K562 (cell line): Measurements from ENCODE around the gene PFDN2. TPM values are rescaled to one million over a fixed set of nuclear protein-coding genes. Genes with fewer than 3 reads are reported as not detected.

ENCODE experiments used
- ATAC-seq: fragments of 200-7000 bp; cut with Tn5 transposase; 3 replicates; pipeline ENCODE4 v1.9.1; 2020; ENCODE audit warnings: moderate library complexity
- BruUV-seq: library from RNA; stranded (reverse); fragments of 400-500 nt; replicated peaks from 2 replicates; lab custom pipeline; 2021; lab: Mats Ljungman, UMichigan
- CTCF ChIA-PET: fragments of 300-600 bp; formaldehyde crosslinking; extraction: SDS; loops from one replicate; lab custom pipeline; 2021; ENCODE audit warnings: low intra/inter-chr PET ratio; lab: Yijun Ruan, JAX
- POLR2A ChIA-PET: fragments of 300-600, 350-650 bp; sonication (Branson Sonifier 250); formaldehyde crosslinking; extraction: SDS; loops from one replicate; lab custom pipeline; 2021; ENCODE audit warnings: antibody characterized with exemption, inconsistent platforms; lab: Yijun Ruan, JAX
- DNase-seq, 4 experiments: peaks; one replicate each; pipeline versions ENCODE4 v3.0.0 to v3.0.0-alpha.2; 2011 to 2018; ENCODE audit warnings: low spot score in 3 of 4, mixed read lengths in 3 of 4; ENCODE audit errors: extremely low read depth in 1 of 4
- FAIRE-seq: peaks from 2 replicates; lab custom pipeline; 2011; peaks lifted over from hg19 to GRCh38; lab: Jason Lieb, UNC
- H2AFZ ChIP-seq: 2 replicates; pipeline ENCODE4 v1.6.0; 2011; ENCODE audit warnings: low read depth, low read length, control low read depth, inconsistent platforms
- H3K27ac ChIP-seq: fragments of 200-600 bp; 3 replicates; pipeline ENCODE4 v1.8.0; 2011; ENCODE audit warnings: low read depth, mild to moderate bottlenecking, control low read depth, inconsistent platforms, low read length, moderate library complexity, mixed read lengths; ENCODE audit errors: extremely low read depth
- H3K27me3 ChIP-seq, 2 experiments: fragments of 300-600 bp in 1 of 2; 2 replicates in 1 of 2; 3 replicates in 1 of 2; pipeline versions ENCODE4 v1.6.0 to v1.8.0; 2011; ENCODE audit warnings: inconsistent platforms in 2 of 2, low read length in 2 of 2, mild to moderate bottlenecking in 1 of 2, mixed read lengths in 1 of 2, moderate library complexity in 1 of 2; ENCODE audit not compliant: control insufficient read depth in 2 of 2, insufficient read depth in 2 of 2
- H3K36me3 ChIP-seq: fragments of 300-600 bp; 3 replicates; pipeline ENCODE4 v1.8.0; 2011; ENCODE audit warnings: mild to moderate bottlenecking, low read length, inconsistent platforms; ENCODE audit not compliant: control insufficient read depth, insufficient read depth
- H3K4me1 ChIP-seq, 2 experiments: fragments of 200-600 bp in 1 of 2; replicated peaks in 1 of 2; 2 replicates in 1 of 2; 3 replicates in 1 of 2; pipeline versions ENCODE4 v1.5.1 to v1.8.0; 2011; ENCODE audit warnings: inconsistent platforms in 2 of 2, low read length in 2 of 2, mild to moderate bottlenecking in 1 of 2, mixed read lengths in 1 of 2, moderate library complexity in 1 of 2; ENCODE audit not compliant: control insufficient read depth in 2 of 2, insufficient read depth in 2 of 2
- H3K4me2 ChIP-seq: 2 replicates; pipeline ENCODE4 v1.6.1; 2011; ENCODE audit warnings: low read length, control low read depth, inconsistent platforms, mixed read lengths; ENCODE audit not compliant: insufficient read depth
- H3K4me3 ChIP-seq: fragments of 200-600 bp; sonication (generic), shearing (Covaris generic); 2 replicates; pipeline ENCODE4 v1.5.1; 2016; ENCODE audit warnings: control low read depth, inconsistent platforms
- H3K79me2 ChIP-seq: fragments of 200-600 bp; 3 replicates; pipeline ENCODE4 v1.8.0; 2011; ENCODE audit warnings: low read length, inconsistent platforms; ENCODE audit not compliant: control insufficient read depth, insufficient read depth
- H3K9ac ChIP-seq, 2 experiments: 2 replicates each; pipeline versions ENCODE4 v1.6.0 to v1.6.1; 2011; ENCODE audit warnings: low read depth in 2 of 2, low read length in 2 of 2, control low read depth in 1 of 2, inconsistent platforms in 1 of 2, mild to moderate bottlenecking in 1 of 2, mixed read lengths in 1 of 2; ENCODE audit not compliant: insufficient read depth in 1 of 2
- H3K9me1 ChIP-seq: one replicate; pipeline ENCODE4 v1.6.0; 2011; ENCODE audit warnings: inconsistent platforms, mild to moderate bottlenecking, low read length, moderate library complexity; ENCODE audit not compliant: control insufficient read depth, insufficient read depth
- H3K9me3 ChIP-seq: replicated peaks from 2 replicates; pipeline ENCODE4 v1.5.1; 2011; ENCODE audit warnings: low read depth, low read length, inconsistent platforms; ENCODE audit not compliant: control insufficient read depth, insufficient read depth
- H4K20me1 ChIP-seq: replicated peaks from 2 replicates; pipeline ENCODE4 v1.6.1; 2011; ENCODE audit warnings: low read length, inconsistent platforms, mixed read lengths; ENCODE audit not compliant: control insufficient read depth, insufficient read depth
- CEBPG ChIP-seq, 3 experiments: fragments of 200-800 bp in 1 of 3; sonication (Bioruptor generic) in 1 of 3; sonication (generic) in 1 of 3; formaldehyde crosslinking in 1 of 3; IDR thresholded peaks in 2 of 3; conservative IDR thresholded peaks in 1 of 3; 2 replicates each; pipeline versions ENCODE4 v1.6.1 to v1.8.0; 2016 to 2022; ENCODE audit warnings: missing compliant biosample characterization in 2 of 3, missing genetic modification characterization in 2 of 3, mild to moderate bottlenecking in 1 of 3, missing genetic modification reagents in 1 of 3
- CXXC5 ChIP-seq: fragments of 250-450 bp; sonication (Bioruptor Pico); IDR thresholded peaks from 2 replicates; pipeline ENCODE4 v1.8.0; 2022; ENCODE audit warnings: inconsistent platforms, mild to moderate bottlenecking, moderate library complexity
- EGR1 ChIP-seq: fragments of 450-650 bp; conservative IDR thresholded peaks from 2 replicates; pipeline ENCODE4 v1.6.1; 2017; ENCODE audit warnings: mild to moderate bottlenecking
- HNRNPK ChIP-seq: fragments of 200-400 bp; formaldehyde crosslinking; IDR thresholded peaks from one replicate; pipeline ENCODE4 v1.6.1; 2018; ENCODE audit warnings: mild to moderate bottlenecking, low read depth, low read length; ENCODE audit not compliant: poor library complexity, severe bottlenecking
- KHSRP ChIP-seq: fragments of 450-650 bp; IDR thresholded peaks from 2 replicates; pipeline ENCODE4 v1.6.1; 2017
- L3MBTL2 ChIP-seq: fragments of 450-650 bp; IDR thresholded peaks from 2 replicates; pipeline ENCODE4 v1.6.1; 2016; ENCODE audit warnings: mild to moderate bottlenecking, moderate library complexity
- NFIX ChIP-seq: fragments of 250-450 bp; sonication (Bioruptor Pico); IDR thresholded peaks from 2 replicates; pipeline ENCODE4 v1.4.0; 2020; ENCODE audit warnings: low read depth, mild to moderate bottlenecking, moderate library complexity
- SLC30A9 ChIP-seq: fragments of 250-450 bp; sonication (Bioruptor Pico); IDR thresholded peaks from 2 replicates; pipeline ENCODE4 v1.8.0; 2022; ENCODE audit warnings: mild to moderate bottlenecking, moderate library complexity
- SMARCE1 ChIP-seq: fragments of 450-650 bp; IDR thresholded peaks from 2 replicates; pipeline ENCODE4 v1.7.1; 2016; ENCODE audit warnings: mild to moderate bottlenecking
- SPI1 ChIP-seq: IDR thresholded peaks from 2 replicates; pipeline ENCODE4 v1.6.1; 2011; ENCODE audit warnings: low read depth, low read length, control low read depth, borderline replicate concordance
- ZNF197 ChIP-seq: fragments of 200-800 bp; sonication (Bioruptor generic); IDR thresholded peaks from 2 replicates; pipeline ENCODE4 v1.6.1; 2016; ENCODE audit warnings: low read depth, missing genetic modification characterization, missing compliant biosample characterization
- ZNF384 ChIP-seq: IDR thresholded peaks from 2 replicates; pipeline ENCODE4 v1.6.1; 2012; ENCODE audit warnings: low read depth, low read length, improper control_type of control experiment
- ZSCAN29 ChIP-seq: fragments of 450-650 bp; IDR thresholded peaks from 2 replicates; pipeline ENCODE4 v1.6.1; 2017
- whole genome bisulfite sequencing: fragments of 100-300 bp; shearing (Covaris generic); methylation state at CpG from one replicate; pipeline ENCODE4 v1.1.6; 2016; ENCODE audit warnings: low coverage, mixed read lengths; ENCODE audit not compliant: insufficient coverage; ENCODE audit errors: missing lambda C conversion rate; 5-methylcytosine and 5-hydroxymethylcytosine counted together
- in situ Hi-C: fragments of 300-500 bp; cut with MboI; formaldehyde crosslinking; loops from 4 replicates; pipeline ENCODE4 v1.15.0; 2018; ENCODE audit warnings: inconsistent platforms, mixed read lengths
- intact Hi-C: fragments of 100-400 bp; cut with micrococcal nuclease; formaldehyde crosslinking; loops from 2 replicates; pipeline ENCODE4 v1.14.2; 2022
- polyA plus RNA-seq, 8 experiments: library from polyadenylated mRNA; depleted of rRNA in 4 of 8; stranded (reverse) in 5 of 8; unstranded in 3 of 8; fragments of >200 nt; fragmentation: Nextera tagmentation in 2 of 8; fragmentation: Illumina TruSeq in 1 of 8; extraction: Ambion mirVana in 2 of 8; extraction: Trizol in 1 of 8; gene quantifications; 2 replicates each; pipeline versions ENCODE4 v1.2.1 to v1.2.3, GENCODE V29; 2011 to 2014; ENCODE audit warnings: inconsistent platforms in 1 of 8, missing spikeins in 1 of 8
- total RNA-seq, 7 experiments: library from RNA; depleted of rRNA in 6 of 7; stranded (reverse); fragments of >200 nt in 6 of 7; fragmentation: Illumina TruSeq in 2 of 7; extraction: Trizol in 2 of 7; gene quantifications; 2 replicates each; pipeline versions ENCODE4 v1.2.1 to v1.2.3, GENCODE V29; 2011 to 2021; ENCODE audit warnings: low replicate concordance in 1 of 7
- TF ChIP-seq, protein P1 (sequence below): IDR thresholded peaks from 2 replicates; pipeline ENCODE4 v1.6.1; 2011; ENCODE audit not compliant: insufficient read length; ENCODE audit errors: extremely low read depth

The PFDN2 gene
- total and polyA plus RNA-seq, 9 of the 15 experiments (the other 6 are each of a cell fraction or from before 2014, with no cell fraction given) = 50.2 to 361 (median 144) TPM

DNA sequence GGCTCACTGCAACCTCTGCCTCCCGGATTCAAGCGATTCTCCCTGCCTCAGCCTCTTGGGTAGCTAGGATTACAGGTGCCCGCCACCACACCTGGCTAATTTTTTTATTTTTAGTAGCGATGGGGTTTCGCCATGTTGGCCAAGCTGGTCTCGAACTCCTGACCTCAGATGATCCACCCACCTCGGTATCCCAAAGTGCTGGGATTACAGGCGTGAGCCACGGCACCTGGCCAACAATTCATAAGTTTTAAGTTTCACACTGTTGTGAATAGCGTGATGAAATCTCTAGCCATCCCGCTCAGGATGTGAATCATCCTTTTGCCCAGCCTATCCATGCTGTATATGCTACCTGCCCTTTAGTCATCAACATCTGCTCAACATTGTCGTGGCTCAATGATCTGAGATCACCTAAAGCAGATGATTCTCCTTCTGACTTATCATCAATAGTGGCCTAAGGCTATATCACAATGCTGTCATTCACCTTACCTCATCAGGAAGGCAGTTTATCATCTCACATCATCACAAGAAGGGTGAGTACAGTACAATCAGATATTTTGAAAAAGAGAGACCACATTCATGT lies 2.6 kb downstream of the PFDN2 start (continued):
- TF ChIP-seq EGR1 = 0 out of 2 replicates have a peak, but pooled peaks have one; percentile 6
- TF ChIP-seq CEBPG (CRISPR knock-in tag; IDR thresholded peaks at IDR 0.05) = peak; percentile 94
- peak; percentile 58 to 97; a peak in 3 of 4 replicates for TF ChIP-seq CEBPG (tag; conservative IDR thresholded peaks at IDR 0.05 in 1 of 2, IDR thresholded peaks at IDR 0.05 in 1 of 2)
- TF ChIP-seq HNRNPK = no peak
- TF ChIP-seq SPI1 = no peak
- TF ChIP-seq KHSRP = no peak
- TF ChIP-seq, protein P1, sequence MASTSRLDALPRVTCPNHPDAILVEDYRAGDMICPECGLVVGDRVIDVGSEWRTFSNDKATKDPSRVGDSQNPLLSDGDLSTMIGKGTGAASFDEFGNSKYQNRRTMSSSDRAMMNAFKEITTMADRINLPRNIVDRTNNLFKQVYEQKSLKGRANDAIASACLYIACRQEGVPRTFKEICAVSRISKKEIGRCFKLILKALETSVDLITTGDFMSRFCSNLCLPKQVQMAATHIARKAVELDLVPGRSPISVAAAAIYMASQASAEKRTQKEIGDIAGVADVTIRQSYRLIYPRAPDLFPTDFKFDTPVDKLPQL = no peak
- peak; percentile 63; the same call in 1 of the 2 replicates for TF ChIP-seq SMARCE1
- peak; percentile 57 for TF ChIP-seq CXXC5 (CRISPR knock-in tag)
- no peak for TF ChIP-seq SLC30A9 (CRISPR knock-in tag)

DNA sequence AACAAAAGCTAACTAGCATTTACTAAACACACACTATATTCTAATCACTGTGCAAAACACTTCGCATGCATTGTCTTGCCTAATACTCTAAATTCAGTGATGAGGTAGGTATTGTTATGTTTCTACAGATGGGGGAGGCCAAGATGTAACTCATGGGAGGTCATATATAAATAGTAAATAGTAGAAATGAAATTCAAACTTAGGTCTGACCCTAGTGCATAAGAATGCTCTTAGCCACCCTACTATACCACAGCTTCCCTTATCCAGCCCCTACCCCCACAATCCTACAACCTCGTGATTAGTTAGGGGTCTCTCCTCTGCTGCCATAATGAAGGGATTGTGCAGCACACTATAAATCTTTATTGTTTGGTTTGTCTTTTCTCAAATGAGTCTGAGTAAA lies 3.3 kb downstream of the PFDN2 start:
- no peaks in the 10 kb centered on the region; a peak in 1 of 5 replicates for H3K27me3 ChIP-seq
- BruUV-seq = no TSS peak
- H3K36me3 ChIP-seq = peaks cover 69% of the 10 kb centered on the region
- no peak for TF ChIP-seq ZNF197
- no peak for TF ChIP-seq L3MBTL2
- TF ChIP-seq NFIX (CRISPR knock-in tag) = no peak
- TF ChIP-seq ZSCAN29 = no peak
- no peak for TF ChIP-seq ZNF384
- no peak overlapping the region for H3K4me3 ChIP-seq
- POLR2A ChIA-PET = interaction anchor here (0.7 to 5.3 kb wide), 4 partner anchors 12 to 270 kb away, joined by 3 to 39 read pairs (median 4); partner anchors contain the start of gene DEDD
- no peak overlapping the region; a peak in 1 of 4 replicates for H3K9ac ChIP-seq
- CTCF ChIA-PET = no interaction called here
- peaks cover 25 to 39% of the 10 kb centered on the region in 2 experiments for H3K4me1 ChIP-seq
- 60% methylated on average over 2 of the region's 2 CpGs for WGBS
- H3K9me1 ChIP-seq = no peaks in the 10 kb centered on the region
- H2AFZ ChIP-seq = no peak overlapping the region
- H3K27ac ChIP-seq = 0 out of 3 replicates have a peak overlapping the region, but pooled peaks have one; percentile 28
- no peak for ATAC-seq
- peaks cover 98% of the 10 kb centered on the region for H3K79me2 ChIP-seq
- no peak overlapping the region for H3K4me2 ChIP-seq
- no peaks in the 10 kb centered on the region for H3K9me3 ChIP-seq
- FAIRE-seq = no peak
- H4K20me1 ChIP-seq = no peaks in the 10 kb centered on the region; the same call in 1 of the 2 replicates
- intact Hi-C loops (no loop called here), in situ Hi-C loops (no loop called here)
- no peak for DNase-seq
